OCI-LY7 (cell line): Measurements from ENCODE around the gene CARS1. TPM values are rescaled to one million over a fixed set of nuclear protein-coding genes. Genes with fewer than 3 reads are reported as not detected.

ENCODE experiments used
- BruUV-seq: library from RNA; stranded (reverse); fragments of 400-500 nt; replicated peaks from 2 replicates; lab custom pipeline; 2021; lab: Mats Ljungman, UMichigan
- CTCF ChIA-PET: fragments of 300-600 bp; sonication (Branson Sonifier 250); formaldehyde crosslinking; loops from one replicate; lab custom pipeline; 2022; ENCODE audit warnings: antibody characterized with exemption; ENCODE audit not compliant: unreplicated experiment; lab: Charles Lee
- POLR2A ChIA-PET: fragments of 300-600 bp; sonication (Branson Sonifier 250); formaldehyde crosslinking; loops from one replicate; lab custom pipeline; 2022; ENCODE audit warnings: antibody characterized with exemption; lab: Charles Lee
- DNase-seq: peaks from one replicate; pipeline ENCODE4 v3.0.0-alpha.2; 2015; ENCODE audit warnings: low spot score
- H2AFZ ChIP-seq: fragments of 200-600 bp; sonication (generic), shearing (Covaris generic); 2 replicates; pipeline ENCODE4 v1.6.1; 2014; ENCODE audit warnings: mild to moderate bottlenecking, antibody characterized with exemption, low read length, moderate library complexity
- H3K27ac ChIP-seq: fragments of 200-600 bp; sonication (generic); 2 replicates; pipeline ENCODE4 v1.5.1; 2014; ENCODE audit warnings: mixed run types, low read depth, mild to moderate bottlenecking, moderate library complexity, low read length, inconsistent platforms; ENCODE audit not compliant: poor library complexity, severe bottlenecking
- H3K36me3 ChIP-seq: fragments of 200-600 bp; sonication (generic); 2 replicates; pipeline ENCODE4 v1.6.1; 2014; ENCODE audit warnings: mild to moderate bottlenecking, antibody characterized with exemption, low read length, moderate library complexity, mixed read lengths; ENCODE audit not compliant: insufficient read depth
- H3K4me1 ChIP-seq: fragments of 200-600 bp; sonication (generic); 2 replicates; pipeline ENCODE4 v1.5.1; 2014; ENCODE audit warnings: mild to moderate bottlenecking, low read length; ENCODE audit not compliant: insufficient read depth, poor library complexity, severe bottlenecking
- H3K4me2 ChIP-seq: fragments of 200-600 bp; sonication (generic); 2 replicates; pipeline ENCODE4 v1.6.1; 2014; ENCODE audit warnings: mild to moderate bottlenecking, low read length
- H3K4me3 ChIP-seq: fragments of 200-600 bp; sonication (generic); 2 replicates; pipeline ENCODE4 v1.5.1; 2014; ENCODE audit warnings: mild to moderate bottlenecking, low read depth, low read length; ENCODE audit not compliant: poor library complexity, severe bottlenecking
- H3K79me2 ChIP-seq: fragments of 200-600 bp; sonication (generic); 2 replicates; pipeline ENCODE4 v1.6.1; 2016; ENCODE audit warnings: low read depth, mild to moderate bottlenecking, low read length, moderate library complexity, mixed read lengths; ENCODE audit not compliant: insufficient read depth
- H3K9me2 ChIP-seq: fragments of 200-600 bp; sonication (generic); 2 replicates; pipeline ENCODE4 v1.6.1; 2016; ENCODE audit warnings: mild to moderate bottlenecking, low read length, mixed read lengths; ENCODE audit not compliant: insufficient read depth
- H3K9me3 ChIP-seq: fragments of 200-600 bp; sonication (generic); 2 replicates; pipeline ENCODE4 v1.6.1; 2014; ENCODE audit warnings: mild to moderate bottlenecking, mixed run types, low read length, mixed read lengths
- H4K20me1 ChIP-seq: fragments of 200-600 bp; sonication (generic); 2 replicates; pipeline ENCODE4 v1.6.1; 2014; ENCODE audit warnings: mild to moderate bottlenecking, antibody characterized with exemption, low read length, moderate library complexity, mixed read lengths; ENCODE audit not compliant: insufficient read depth
- EZH2phosphoT487 ChIP-seq: fragments of 200-600 bp; sonication (generic); IDR thresholded peaks from 2 replicates; pipeline ENCODE4 v1.6.1; 2018; ENCODE audit warnings: low read depth, borderline replicate concordance, mild to moderate bottlenecking, mixed run types, antibody characterized with exemption, low read length, moderate library complexity, mixed read lengths
- intact Hi-C: fragments of 100-400 bp; cut with micrococcal nuclease; formaldehyde crosslinking; loops from one replicate; pipeline ENCODE4 v1.10.0; 2022; ENCODE audit not compliant: unreplicated experiment
- total RNA-seq, 2 experiments: library from RNA; depleted of rRNA in 1 of 2; stranded (reverse); fragments of >200 nt in 1 of 2; shearing (Covaris generic) in 1 of 2; gene quantifications; 2 replicates each; pipeline ENCODE4 v1.2.3, GENCODE V29; 2014 to 2022
- TF ChIP-seq, protein P1 (sequence below): fragments of 200-600 bp; sonication (generic); conservative IDR thresholded peaks from 2 replicates; pipeline ENCODE4 v1.5.1; 2014; ENCODE audit warnings: mild to moderate bottlenecking, antibody characterized with exemption, low read length, moderate library complexity, mixed read lengths

CARS1 gene
- total RNA-seq, 2 experiments from 2014 or later: 58.3 to 88.8 TPM

DNA sequence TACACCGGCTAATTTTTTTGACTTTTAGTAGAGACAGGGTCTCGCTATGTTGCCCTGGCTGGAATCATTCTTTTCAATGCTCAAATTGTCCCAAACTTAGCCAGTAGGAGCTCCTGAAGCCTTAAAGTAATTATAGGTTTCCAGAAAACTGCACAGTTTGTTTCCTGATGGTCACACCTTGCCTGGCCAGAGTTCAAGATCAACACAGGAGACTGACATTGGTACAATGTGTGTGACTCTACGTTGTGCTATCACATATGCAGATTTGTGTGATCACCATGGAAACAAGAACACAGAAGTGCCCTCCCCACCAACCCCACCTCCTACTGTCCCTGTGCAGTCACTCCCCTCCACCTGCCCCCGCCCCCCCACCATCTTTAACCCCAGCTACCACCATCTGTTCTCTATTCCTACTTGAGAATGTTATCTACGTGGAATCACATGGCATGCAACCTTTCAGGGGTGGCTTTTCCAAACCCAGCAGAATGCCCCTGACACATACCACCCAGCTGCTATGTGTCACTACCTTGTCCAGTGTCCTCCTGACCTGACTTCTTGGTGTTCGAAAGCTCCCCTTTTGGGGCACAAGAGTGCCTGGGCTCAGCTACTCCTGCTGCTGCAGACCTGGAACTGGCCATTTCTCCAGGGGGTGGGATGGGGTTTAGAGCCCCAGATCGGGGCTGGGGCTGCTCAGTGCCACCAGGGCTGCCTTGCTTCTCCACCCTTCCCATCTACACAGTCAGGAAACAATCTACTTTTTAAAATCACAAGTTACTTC lies 59.0 kb downstream of the CARS1 start:
- H2AFZ ChIP-seq: no peak overlapping the region
- H3K4me1 ChIP-seq: peaks cover 2% of the 10 kb centered on the region
- TSS peak; percentile 32 for BruUV-seq
- H3K4me2 ChIP-seq: no peak overlapping the region
- intact Hi-C loops: no loop called here
- H3K27ac ChIP-seq: no peak overlapping the region
- H3K9me3 ChIP-seq: no peaks in the 10 kb centered on the region
- no peak for DNase-seq
- no peak for TF ChIP-seq EZH2phosphoT487
- TF ChIP-seq, protein P1, sequence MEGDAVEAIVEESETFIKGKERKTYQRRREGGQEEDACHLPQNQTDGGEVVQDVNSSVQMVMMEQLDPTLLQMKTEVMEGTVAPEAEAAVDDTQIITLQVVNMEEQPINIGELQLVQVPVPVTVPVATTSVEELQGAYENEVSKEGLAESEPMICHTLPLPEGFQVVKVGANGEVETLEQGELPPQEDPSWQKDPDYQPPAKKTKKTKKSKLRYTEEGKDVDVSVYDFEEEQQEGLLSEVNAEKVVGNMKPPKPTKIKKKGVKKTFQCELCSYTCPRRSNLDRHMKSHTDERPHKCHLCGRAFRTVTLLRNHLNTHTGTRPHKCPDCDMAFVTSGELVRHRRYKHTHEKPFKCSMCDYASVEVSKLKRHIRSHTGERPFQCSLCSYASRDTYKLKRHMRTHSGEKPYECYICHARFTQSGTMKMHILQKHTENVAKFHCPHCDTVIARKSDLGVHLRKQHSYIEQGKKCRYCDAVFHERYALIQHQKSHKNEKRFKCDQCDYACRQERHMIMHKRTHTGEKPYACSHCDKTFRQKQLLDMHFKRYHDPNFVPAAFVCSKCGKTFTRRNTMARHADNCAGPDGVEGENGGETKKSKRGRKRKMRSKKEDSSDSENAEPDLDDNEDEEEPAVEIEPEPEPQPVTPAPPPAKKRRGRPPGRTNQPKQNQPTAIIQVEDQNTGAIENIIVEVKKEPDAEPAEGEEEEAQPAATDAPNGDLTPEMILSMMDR: no peak
- H3K4me3 ChIP-seq: no peak overlapping the region
- no peaks in the 10 kb centered on the region for H3K9me2 ChIP-seq
- H3K36me3 ChIP-seq: peaks cover 33% of the 10 kb centered on the region
- H4K20me1 ChIP-seq: no peaks in the 10 kb centered on the region
- ChIA-PET CTCF (no interaction called here), POLR2A (interaction anchor here (0.6 to 1.0 kb wide), 5 partner anchors 9 to 579 kb away, joined by 3 to 8 read pairs (median 3); no protein-coding TSS in a partner anchor)
- H3K79me2 ChIP-seq: no peaks in the 10 kb centered on the region

DNA sequence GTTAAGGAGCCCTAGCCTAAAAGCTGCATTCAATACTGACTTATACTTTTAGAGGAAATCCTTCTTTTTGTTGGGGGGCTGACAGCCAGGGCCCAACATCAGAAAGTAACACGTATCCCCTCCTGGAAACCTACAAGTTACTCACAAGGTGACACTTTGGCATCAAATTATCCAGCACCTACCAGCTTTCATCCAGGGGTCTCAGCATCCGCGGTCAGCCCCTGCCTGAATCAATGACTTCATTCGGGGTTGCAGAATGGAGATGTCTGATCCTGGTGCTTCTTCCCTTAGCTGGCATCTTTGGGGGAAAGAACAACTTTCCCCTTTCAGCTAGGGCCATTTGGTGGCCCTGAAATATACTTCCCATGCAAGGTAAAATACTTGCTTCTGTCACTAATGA lies 59.8 kb downstream of the CARS1 start:
- Histone ChIP-seq H3K4me2 (no peak overlapping the region), H3K27ac (no peak overlapping the region), H3K4me3 (no peak overlapping the region), H3K79me2 (no peaks in the 10 kb centered on the region), H3K9me3 (no peaks in the 10 kb centered on the region), H4K20me1 (no peaks in the 10 kb centered on the region), H3K9me2 (no peaks in the 10 kb centered on the region), H3K36me3 (peaks cover 26% of the 10 kb centered on the region), H3K4me1 (peaks cover 7% of the 10 kb centered on the region), H2AFZ (no peak overlapping the region)
- BruUV-seq: no TSS peak
- ChIA-PET POLR2A (interaction anchor here (0.6 to 1.0 kb wide), 3 partner anchors 8 to 578 kb away, joined by 3 to 8 read pairs (median 3); no protein-coding TSS in a partner anchor), CTCF (no interaction called here)
- TF ChIP-seq, protein P1: no peak
- no peak for TF ChIP-seq EZH2phosphoT487
- intact Hi-C loops: no loop called here
- DNase-seq: no peak

DNA sequence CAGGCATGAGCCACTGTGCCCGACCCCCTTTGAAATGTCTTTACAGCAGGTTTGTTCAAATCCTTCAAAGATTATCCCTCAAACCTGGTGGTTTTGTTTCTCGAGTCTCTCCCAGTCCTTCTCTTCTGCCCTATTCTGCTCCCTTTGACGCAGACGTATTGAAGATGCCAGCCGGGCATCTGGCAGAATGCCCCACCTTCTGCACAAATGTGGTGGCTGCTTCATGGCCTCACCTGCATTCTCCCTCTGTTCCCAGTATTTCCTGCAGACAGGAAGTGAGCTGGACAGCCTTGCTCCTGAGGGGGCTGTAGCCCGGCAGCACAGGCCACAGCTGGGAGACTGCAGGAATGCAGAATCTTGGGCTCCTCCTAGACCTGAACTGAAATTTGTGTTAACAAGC lies 60.2 kb downstream of the CARS1 start:
- intact Hi-C loops: no loop called here
- DNase-seq: no peak
- peaks cover 22% of the 10 kb centered on the region for H3K36me3 ChIP-seq
- no peak overlapping the region for H3K27ac ChIP-seq
- H3K9me2 ChIP-seq: no peaks in the 10 kb centered on the region
- H3K4me3 ChIP-seq: no peak overlapping the region
- no peak overlapping the region for H3K4me2 ChIP-seq
- H3K4me1 ChIP-seq: peaks cover 7% of the 10 kb centered on the region
- H3K9me3 ChIP-seq: no peaks in the 10 kb centered on the region
- H4K20me1 ChIP-seq: no peaks in the 10 kb centered on the region
- POLR2A ChIA-PET: interaction anchor here (0.7 kb wide), 1 partner anchor 9 kb away, joined by 6 read pairs; no protein-coding TSS in a partner anchor
- BruUV-seq: no TSS peak
- H2AFZ ChIP-seq: no peak overlapping the region
- no peaks in the 10 kb centered on the region for H3K79me2 ChIP-seq
- TF ChIP-seq, protein P1: no peak
- TF ChIP-seq EZH2phosphoT487: no peak
- CTCF ChIA-PET: no interaction called here
